ENCODE measurements around the gene WWC2.

- no peak for TF ChIP-seq EZH2phosphoT487 (IDR thresholded peaks at IDR 0.05; ENCODE audit: low read depth, severe bottlenecking, unreplicated experiment)
- no peak for TF ChIP-seq CTCF (IDR thresholded peaks at IDR 0.05; ENCODE audit: poor library complexity)
Observed at GRCh38 chr4:183097231-183098018, 1.6 kb upstream of the WWC2 start.
